Stimulated activated CD4-positive, alpha-beta T cell treated with anti-CD3 and anti-CD28 coated beads, Interleukin-1b, Interleukin-23, amount 100 ng/mL, for 1 hour (primary cell): ENCODE data around the gene SLC22A13.
"Not testable (repeated sequence)": the region's sequence is repeated elsewhere in the genome, so short reads cannot be mapped to it uniquely, and the experiment has no call there.

Experiments
- DNase-seq, 2 donors: peaks; one replicate each; pipeline ENCODE4 v3.0.0-alpha.2; 2020; ENCODE audit warnings: low read depth in 2 of 2

Gene SLC22A13

DNA sequence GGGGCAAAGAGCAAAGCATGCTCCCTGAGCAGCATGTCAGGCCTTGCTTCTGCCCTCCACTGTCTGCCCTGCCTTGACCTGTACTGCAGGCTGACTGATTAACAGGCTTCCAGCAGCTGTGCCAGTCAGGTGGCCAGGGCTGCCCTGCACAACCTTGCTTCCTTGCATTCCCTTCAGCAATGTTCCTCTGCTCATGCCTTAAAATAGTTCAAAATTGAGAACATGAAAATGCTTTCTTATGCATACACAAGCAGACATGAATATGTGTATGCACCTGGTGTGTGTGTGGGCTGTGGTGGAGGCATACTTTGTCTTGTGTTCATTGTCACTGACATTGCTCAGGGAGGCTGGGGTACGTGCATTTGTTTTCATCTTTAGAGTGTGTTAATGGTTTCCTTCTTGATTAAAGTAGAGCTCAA lies 1.2 kb upstream of the SLC22A13 start:
- no peak for DNase-seq

- no peak for DNase-seq
Observed at GRCh38 chr3:38264779-38265178, 833 bp upstream of the SLC22A13 start.

- no peak for DNase-seq
Observed at GRCh38 chr3:38266810-38267209, 1.2 kb downstream of the SLC22A13 start.

DNA sequence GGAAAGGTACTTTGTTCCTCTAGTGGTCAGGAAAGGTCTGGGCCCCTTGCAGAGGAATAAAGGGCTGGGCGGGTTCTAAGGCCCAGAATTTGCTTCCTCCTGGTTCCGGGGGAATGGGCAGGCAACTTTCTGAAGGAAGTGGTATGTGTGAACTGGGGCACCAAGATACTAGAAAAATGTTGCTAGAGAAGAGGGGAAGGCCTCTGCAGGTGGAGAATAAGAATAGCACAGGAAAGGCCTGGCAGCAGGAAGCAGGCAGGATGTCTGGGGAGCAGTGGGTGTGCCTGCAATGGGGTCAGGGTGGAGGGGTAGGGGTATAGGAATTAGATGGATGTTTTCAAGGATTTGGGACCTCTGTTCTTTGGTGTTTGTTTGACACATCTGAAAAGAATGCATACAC lies 2.0 kb downstream of the SLC22A13 start:
- no peak for DNase-seq

- DNase-seq, result no peak
Observed at GRCh38 chr3:38268087-38268486, 2.5 kb downstream of the SLC22A13 start.

DNA sequence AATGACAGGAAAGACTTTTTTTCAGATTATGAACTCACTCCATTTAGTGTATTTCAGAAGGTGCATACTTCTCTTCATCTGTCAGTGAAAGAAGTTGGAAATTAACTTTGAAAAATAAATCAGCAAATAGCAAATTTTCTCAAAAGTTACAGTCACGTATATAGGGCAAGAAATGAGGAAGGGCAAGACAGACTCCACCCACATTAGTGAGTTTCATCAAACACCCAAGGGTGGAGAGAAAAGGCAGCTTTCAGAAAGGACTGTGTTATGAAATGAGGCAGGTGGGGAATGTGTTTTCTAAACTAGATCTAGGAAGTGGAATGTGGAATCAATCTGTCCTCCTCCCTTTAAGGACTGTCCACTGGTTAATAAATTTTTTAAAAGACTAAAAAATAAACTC lies 2.9 kb downstream of the SLC22A13 start:
- DNase-seq, result no peak

DNA sequence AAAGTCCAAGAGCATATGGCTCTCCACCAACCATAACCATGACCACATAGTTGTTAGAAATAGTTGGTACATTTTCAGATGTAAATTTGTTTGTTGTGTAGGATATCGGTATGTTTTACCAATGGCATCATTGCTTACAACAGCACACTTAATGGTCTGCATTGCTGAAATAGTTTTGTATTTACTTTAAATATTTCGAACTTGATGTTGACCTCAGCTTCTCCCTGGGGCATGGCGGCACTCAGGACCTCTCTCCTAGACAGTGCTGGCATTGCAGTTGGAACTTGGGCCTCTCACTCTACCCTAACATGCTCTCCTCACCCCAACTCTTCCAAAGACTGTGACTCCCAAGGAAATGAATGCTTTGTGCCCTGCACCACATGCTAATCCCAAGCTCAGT lies 5.0 kb downstream of the SLC22A13 start:
- DNase-seq, result no peak

GRCh38 chr3:38271553-38271952 lies 5.9 kb downstream of the SLC22A13 start:
- no peak for DNase-seq

DNA sequence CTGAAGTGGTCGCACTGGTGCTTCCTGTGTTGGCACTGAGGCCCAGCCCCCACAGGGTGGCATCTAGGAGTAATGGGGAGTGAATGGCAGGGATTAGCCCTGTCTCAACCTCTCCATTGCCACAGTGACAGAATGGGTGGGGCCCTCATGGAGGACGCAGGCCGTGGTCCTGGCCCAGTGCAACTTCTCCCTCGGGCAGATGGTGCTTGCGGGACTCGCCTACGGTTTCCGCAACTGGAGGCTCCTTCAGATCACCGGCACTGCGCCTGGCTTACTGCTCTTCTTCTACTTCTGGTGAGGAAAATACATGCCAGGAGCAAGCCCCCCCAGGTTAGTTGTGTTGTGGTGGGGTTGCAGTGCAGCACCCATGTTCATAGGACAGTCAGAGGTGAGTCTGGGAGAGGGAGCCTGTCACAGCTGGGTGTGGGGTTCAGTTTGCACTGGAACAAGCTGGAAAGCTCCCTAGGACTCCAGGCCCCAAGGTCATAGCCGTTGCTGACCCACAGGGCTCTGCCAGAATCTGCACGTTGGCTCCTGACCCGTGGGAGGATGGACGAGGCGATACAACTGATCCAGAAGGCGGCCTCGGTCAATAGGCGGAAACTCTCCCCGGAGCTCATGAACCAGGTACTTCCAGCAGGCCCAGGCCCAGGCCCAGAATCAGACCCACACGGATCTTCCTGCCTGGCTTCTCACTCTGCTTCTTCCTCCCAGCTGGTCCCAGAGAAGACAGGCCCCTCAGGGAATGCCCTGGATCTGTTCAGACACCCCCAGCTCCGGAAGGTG lies 9.4 kb downstream of the SLC22A13 start:
- no peak for DNase-seq

DNA sequence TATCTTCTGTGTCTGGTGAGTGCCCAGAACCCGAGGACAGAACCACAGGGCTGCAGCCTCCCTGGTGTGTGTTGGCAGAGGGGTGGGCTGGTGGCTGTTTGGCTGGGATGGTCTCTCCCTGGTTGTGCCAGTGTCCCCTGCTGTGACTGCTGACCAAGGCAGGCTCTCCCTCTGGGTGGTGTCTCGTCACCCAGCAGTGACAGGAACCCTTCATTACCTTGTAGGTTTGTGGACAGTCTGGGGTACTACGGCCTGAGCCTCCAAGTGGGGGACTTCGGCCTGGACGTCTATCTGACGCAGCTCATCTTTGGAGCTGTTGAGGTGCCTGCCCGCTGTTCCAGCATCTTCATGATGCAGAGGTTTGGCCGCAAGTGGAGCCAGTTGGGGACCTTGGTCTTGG lies 10.0 kb downstream of the SLC22A13 start:
- no peak for DNase-seq

- DNase-seq, result no peak
Observed at GRCh38 chr3:38276081-38276916, 10.7 kb downstream of the SLC22A13 start.

DNA sequence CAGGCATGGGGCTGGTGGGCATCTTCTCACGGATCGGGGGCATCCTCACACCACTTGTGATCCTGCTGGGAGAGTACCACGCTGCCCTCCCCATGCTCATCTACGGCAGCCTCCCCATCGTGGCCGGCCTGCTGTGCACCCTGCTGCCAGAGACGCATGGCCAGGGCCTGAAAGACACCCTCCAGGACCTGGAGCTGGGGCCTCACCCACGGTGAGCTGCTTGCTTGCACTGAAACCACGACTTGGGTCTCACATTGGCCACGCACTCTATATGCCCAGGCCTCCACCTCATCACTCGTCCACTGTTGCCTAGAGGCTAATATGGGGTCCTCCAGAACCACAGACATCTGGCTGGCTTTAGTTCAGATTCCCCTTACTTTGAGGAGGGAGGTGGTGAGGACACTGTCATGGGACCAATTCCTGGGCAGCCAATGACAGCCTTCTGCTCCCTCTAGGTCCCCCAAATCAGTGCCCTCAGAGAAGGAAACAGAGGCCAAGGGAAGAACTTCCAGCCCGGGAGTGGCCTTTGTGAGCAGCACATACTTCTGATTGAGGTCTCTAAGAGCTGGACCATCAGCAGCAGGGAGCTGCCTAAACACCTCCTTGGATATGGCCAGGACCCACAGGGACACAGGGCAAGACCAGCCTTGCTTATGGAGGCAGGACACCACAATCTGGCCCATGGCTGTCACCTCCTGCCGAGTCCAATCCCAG lies 11.5 kb downstream of the SLC22A13 start:
- no peak for DNase-seq

DNA sequence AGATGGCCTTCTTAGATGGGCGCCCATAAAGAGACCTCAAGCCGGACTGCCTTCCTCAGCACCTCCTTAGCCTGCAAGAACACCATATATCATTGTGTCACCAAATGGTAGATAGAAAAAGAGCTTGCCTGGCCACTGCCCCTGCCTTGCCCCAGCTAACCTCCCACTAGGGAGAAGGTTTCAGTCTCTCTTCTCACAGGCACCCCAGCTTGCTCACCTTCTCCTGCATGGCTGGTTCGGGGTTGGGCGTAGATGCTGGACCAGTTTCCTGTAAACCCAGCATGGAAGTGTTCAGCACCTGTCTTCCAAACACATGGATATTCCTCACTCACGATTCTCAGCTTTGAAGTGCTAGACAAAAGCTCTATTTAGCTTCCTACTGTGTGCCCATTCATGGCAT lies 13.2 kb downstream of the SLC22A13 start:
- no peak for DNase-seq

- DNase-seq, result no peak
Observed at GRCh38 chr3:38281895-38282686, 16.5 kb downstream of the SLC22A13 start, which contains the start of gene SLC22A14. SLC22A14 (plus strand) TSS chr3:38282294; CDS start chr3:38306027, 23,733 bp downstream.

GRCh38 chr3:38283810-38284755 lies 18.5 kb downstream of the SLC22A13 start:
- no peak for DNase-seq

GRCh38 chr3:38284756-38285150 lies 19.1 kb downstream of the SLC22A13 start:
- DNase-seq, result no peak

GRCh38 chr3:38289286-38290217 lies 23.9 kb downstream of the SLC22A13 start:
- not testable (repeated sequence) for DNase-seq

DNA sequence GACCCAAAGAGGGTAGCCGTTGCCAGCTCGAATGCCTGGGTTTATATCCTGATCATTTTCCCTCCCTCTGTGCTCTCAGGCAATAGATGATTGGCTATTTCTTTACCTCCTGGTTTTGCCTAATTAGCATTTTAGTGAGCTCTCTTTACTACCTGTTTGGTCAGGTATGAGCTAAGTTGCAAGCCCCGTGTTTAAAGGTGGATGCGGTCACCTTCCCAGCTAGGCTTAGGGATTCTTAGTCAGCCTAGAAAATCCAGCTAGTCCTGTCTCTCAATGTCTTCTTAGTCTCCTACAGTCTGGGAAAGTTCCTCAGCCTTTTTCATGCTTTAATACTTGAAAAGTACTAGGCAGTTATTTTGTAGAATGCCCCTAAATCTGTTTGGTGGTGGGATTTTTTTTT lies 31.4 kb downstream of the SLC22A13 start:
- not testable (repeated sequence) for DNase-seq

DNA sequence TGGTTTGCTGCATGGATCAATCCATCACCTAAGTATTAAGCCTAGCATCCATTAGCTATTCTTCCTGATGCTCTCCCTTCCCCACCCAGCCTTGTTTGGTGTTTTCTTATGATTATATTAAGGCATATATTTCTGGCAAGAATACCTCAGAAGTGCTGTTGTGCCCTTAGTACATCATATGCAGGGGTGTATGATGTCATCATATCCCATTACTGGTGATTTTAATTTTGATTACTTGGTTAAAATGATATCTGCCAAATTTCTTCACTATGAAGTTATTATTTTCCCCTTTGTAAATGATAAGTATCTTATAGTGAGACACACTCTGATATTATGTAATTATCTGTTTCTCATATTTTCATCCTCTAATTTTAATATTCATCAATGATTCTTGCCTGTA lies 31.9 kb downstream of the SLC22A13 start:
- no peak for DNase-seq
